HG03025 (cell line): Measurements from ENCODE around the gene NEMP2.
"Not testable (repeated sequence)": the region's sequence is repeated elsewhere in the genome, so short reads cannot be mapped to it uniquely, and the experiment has no call there.

ENCODE experiments used
- ATAC-seq: cut with Tn5 transposase; IDR thresholded peaks from one replicate; pipeline ENCODE4 v1.9.1; 2021; ENCODE audit warnings: mild to moderate bottlenecking, moderate library complexity; ENCODE audit not compliant: unreplicated experiment, low FRiP score

The NEMP2 gene

DNA sequence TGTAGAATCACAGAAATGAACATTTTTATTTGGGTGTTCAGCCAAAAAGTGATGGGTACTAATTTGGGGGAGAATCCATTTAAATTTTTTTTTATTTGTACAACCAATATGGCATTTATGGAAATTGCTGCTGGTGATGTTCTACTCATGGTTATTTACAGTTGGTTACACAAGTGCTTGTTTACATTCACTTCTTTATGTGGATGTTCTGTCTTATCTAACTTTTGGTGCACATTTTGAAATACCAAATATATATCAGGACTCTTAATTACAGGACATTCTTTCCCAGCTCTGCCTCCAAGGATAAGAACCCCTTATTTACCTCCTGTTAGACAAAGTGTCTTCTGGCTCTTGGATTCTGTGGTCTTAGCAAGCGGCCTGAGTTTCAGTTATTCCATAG lies 35.2 kb downstream of the NEMP2 start:
- ATAC-seq = no peak

DNA sequence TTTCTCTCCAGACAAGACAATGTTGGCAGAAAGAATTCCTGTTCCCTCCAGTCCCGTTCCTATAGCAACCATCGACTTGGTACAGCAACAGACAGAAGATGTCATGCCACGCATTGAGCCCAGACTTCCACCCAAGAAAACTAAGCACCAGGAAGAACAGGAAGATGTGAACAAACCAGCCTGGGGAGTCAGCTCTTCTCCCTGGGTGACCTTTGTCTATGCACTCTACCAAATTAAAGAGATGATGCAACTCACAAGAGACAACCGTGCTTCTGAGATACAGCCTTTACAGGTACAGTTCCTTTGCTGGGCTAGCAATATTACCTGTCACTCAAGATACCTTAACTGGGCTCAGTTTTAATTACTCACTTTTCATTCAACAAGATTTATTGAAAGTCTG lies 37.1 kb downstream of the NEMP2 start:
- ATAC-seq = no peak

DNA sequence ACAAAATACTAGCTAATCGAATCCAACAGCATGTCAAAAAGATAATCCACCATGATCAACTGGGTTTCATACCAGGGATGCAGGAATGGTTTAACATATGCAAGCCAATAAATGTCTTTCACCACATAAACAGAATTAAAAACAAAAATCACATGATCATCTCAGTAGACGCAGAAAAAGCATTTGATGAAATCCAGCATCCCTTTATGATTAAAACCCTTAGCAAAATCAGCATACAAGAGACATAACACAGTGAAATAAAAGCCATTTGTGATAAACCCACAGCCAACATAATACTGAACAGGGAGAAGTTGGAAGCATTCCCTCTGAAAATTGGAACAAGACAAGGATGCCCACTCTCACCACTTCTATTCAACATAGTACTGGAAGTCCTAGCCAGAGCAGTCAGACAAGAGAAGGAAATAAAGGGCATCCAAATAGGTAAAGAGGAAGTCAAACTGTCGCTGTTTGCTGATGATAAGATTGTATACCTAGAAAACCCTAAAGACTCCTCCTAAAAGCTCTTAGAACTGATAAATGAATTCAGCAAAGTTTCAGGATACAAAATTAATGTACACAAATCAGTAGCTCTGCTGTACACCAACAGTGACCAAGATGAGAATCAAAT lies 39.8 kb downstream of the NEMP2 start:
- ATAC-seq = not testable (repeated sequence)

DNA sequence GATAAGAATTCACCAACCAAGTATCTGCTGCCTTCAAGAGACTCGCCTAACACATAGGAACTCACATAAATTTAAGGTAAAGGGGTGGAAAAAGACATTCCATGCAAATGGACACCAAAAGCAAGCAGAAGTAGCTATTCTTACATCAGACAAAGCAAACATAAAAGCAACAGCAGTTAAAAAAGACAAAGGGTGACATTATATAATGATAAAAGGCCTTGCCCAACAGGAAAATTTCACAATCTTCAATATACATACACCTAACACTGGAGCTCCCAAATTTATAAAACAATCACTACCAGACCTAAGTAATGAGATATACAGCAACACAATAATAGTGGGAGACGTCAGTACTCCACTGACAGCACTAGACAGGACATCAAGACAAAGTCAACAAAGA lies 41.4 kb downstream of the NEMP2 start:
- ATAC-seq = no peak

DNA sequence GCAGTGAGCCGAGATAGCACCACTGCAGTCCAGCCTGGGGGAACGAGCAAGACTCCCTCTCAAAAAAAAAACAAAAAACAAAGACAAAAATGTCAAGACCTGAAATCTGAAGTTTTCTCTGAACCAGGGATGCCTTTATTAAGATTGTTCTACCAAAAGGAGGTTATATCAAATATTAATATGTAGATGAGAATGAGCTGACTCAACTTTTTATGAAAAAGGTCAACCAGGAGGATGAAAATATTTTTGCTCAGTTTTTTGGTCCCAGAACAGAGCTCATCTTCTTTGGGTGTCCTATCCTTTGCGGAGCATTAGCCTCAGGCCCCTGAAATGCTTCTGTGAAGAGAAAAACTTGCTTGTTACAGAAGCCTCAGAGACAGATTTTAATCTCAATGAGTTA lies 44.0 kb downstream of the NEMP2 start:
- no peak for ATAC-seq

DNA sequence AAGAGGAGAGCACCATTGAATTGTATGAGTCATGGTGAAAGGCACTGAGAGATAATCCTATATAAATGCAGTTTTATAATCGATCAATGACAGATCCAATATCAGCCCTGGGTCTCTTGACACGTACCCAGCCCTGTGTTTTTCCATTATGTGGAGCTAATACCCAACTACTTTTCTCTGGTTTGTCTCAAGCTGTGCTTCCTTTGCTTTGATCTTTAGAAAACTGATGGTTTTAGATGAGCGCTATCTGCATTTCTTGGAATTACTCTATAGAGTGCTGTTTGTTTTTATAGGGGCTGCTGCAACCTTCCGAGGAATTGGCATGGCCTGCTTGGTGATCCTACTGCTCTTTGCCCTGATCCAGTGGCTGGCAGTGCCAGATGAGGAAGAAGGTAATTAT lies 45.0 kb downstream of the NEMP2 start:
- no peak for ATAC-seq

DNA sequence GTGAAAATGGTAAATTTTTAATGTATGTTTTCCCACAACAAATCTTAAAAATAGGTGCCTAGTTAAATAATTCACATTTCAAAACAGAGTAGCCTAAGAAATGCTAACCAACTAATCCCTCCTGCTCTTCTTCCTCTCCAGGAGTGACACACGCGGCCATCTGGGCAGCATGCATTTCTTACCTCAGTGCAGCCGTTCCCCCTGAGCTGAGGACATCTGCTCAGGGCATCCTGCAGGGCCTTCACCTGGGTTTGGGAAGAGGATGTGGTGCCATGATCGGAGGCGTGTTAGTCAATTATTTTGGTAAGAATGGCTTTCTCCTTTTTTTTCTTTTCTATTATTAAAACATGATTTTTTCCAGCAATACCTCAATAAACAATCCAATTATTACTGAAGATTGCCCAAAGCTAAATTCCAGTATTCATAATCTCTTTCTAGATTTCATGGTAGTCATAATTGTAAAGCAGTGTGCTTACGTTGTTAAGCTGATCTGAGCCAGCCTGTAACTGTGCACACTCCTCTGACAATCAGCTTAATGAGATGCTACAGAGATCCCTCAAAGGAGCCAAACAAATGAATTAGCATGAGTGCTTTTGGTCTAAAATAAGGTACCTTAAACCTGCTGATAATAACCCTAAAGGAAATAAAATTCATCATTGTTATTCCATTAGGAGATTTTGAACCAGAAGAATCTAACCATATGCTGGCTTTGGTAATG lies 45.8 kb downstream of the NEMP2 start:
- no peak for ATAC-seq

DNA sequence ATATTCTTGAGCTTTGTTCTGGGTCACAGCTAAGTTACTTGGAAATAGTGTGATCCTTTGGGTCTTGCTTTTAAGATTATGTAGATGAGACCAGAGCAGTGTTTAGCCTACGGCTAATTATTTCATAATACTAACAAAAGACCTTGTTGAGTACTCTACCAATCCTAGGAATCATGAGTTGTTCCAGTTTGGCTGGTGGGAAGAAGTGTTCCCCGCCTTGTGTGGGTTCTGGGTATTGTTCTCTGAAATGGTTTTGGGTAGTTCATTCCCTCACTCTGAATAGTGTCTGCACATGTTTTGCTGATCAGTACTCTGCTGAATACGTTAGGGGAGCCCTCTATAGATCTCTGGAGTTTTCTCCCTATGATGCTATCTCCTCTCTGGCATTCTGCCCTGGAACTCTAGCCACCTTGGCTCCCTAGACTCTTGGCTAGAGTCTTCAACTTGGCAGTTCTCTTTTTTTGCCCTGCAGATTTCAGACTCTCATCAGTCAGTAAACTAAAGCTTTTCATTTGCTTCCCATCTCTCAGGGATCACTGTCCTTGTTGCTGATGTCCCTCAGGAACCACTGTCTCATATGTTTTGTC lies 48.4 kb downstream of the NEMP2 start:
- ATAC-seq = no peak

DNA sequence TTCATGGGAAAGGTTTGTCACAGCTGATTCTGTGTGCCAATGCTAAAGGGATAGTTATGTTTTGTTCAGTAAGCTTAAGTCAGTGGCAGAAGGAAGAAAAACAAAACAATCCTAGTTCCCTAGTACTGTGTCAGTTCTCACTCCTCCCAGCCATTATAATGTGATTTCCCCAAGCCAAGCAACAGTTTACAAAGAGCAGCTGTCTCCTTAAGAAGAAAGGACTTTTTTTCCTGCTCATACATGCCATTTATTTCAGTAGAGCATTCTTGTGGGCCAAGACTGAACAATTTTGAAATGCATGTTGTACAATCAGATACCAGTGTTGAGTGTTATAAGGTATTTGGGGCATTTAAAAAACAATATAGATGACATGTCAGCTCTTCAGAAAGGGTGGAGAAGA lies 52.1 kb downstream of the NEMP2 start:
- no peak for ATAC-seq

DNA sequence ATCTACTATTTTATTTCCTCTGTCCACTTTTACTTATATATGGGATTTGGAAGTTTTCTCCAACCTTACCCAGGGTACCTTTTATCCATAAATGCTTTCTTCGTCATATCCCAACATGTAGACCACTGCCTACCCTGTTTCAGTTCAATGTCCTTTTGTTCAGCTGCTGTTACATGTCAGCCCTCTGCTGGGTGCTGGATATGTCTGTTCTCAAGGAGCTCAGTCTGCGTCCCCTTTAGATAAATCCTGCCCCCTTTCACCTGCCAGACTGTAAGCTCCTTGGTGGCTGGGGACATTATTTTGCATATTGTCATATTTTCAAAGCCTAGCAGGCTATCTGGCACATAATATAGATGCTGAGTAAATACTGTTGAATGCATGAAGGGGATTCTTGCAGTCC lies 53.2 kb downstream of the NEMP2 start:
- ATAC-seq = no peak

DNA sequence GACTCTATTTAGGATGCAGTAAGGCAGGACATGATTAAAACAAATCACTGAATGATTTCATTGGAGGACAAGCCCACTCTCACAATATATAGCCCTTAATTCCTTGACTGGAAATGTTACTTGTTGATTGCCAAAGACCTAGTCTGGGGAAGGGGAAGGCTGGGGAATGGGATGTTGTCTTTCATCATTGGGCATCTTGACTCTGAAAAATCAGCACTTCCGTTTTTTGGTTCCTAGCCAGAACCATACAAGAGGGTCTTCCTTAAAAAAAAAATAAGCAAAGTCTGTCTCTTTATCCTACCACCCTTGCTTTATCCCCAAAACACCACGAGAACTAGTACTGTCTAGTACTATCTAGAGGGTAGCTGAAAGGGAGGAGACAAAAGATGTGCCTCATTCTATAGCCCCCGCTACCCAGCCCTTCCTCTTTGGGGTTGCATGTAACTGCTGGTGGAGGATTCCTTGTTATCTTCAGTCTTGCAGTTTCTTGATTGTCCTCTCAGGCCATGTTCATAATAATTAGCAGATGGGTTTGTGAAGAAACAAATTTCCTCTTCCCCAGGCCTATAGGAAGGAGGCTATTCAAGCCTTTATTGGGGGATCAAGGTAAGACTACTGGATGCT lies 55.8 kb downstream of the NEMP2 start:
- no peak for ATAC-seq

DNA sequence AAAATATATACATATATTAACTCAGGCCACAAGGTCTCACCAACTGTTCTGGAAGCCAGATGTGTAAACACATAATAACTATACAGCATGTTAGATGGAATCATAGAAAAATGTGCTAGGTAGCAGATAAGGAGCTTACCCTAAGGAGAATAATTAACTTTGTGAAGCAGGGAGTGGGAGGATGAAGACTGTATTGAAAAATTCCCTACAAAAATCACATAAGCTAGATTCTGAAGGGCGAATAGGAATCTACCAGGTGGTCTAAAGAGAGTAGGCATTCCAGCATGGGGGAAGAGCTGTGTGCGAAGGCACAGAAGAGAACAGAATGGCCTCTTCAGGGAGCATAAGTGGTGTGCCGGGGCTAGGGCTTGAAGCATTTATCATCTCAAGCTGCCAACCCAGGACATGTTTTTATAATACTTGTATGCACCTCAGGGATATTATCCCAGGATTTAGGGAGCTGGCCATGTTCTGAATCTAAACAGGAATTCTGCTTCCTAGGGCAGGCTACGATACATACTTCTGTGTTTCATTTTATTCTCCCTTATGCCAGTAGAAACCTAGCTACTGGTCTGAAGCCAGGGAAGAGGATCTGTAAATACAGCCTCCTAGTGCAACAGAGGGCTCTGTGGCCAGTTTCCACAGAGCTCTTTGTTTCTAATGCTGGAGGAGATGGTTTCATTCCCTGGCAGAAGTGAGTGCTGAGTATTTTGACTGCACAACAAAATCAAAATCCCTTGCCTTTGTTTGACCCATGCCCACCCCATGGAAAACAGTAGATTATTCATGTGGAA lies 56.7 kb downstream of the NEMP2 start:
- no peak for ATAC-seq

DNA sequence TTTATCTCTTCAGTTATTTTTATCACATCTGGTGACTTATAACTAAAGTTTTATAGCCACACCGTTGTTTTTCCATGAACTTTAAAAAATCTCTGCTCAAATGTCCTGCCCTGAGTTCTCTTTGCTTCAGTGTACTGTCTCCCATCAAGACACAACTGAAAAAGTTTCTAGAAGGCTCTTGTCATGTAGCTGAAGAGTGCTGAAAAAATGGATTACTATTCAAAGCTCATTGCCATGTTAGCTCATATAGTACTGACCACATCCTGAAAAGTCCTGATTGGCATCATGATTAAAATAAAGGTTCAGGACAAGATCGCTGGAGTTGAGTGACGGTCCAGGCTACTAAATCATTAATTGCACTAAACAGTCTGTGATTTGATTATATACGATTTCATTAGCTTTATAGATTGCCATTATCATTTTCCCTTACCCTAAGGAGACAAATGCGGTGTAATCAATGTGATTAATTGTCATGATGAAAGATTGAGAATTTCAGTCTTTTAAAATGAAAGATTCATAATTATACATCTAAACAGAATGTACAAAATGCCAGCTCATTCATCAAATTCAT lies 64.2 kb downstream of the NEMP2 start:
- ATAC-seq = no peak

DNA sequence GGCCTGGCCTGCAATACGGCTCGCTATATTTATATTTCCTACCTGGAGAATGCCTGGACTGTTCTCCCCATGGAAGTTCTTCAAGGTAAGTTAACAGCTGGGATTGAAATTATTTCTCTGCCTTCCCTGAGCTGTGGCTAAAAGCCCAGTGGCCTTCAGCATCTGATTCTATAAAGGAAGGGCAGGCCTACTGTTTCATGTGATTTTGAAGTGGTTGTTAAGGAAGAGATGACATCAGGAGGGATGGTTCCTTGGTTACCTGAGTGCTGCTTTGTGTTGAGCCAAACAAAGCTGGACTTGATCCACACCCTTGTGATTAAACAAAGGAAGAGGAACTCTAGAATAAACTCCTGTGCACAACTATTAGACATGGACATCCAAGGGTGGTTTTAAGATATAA lies 64.8 kb downstream of the NEMP2 start:
- no peak for ATAC-seq

DNA sequence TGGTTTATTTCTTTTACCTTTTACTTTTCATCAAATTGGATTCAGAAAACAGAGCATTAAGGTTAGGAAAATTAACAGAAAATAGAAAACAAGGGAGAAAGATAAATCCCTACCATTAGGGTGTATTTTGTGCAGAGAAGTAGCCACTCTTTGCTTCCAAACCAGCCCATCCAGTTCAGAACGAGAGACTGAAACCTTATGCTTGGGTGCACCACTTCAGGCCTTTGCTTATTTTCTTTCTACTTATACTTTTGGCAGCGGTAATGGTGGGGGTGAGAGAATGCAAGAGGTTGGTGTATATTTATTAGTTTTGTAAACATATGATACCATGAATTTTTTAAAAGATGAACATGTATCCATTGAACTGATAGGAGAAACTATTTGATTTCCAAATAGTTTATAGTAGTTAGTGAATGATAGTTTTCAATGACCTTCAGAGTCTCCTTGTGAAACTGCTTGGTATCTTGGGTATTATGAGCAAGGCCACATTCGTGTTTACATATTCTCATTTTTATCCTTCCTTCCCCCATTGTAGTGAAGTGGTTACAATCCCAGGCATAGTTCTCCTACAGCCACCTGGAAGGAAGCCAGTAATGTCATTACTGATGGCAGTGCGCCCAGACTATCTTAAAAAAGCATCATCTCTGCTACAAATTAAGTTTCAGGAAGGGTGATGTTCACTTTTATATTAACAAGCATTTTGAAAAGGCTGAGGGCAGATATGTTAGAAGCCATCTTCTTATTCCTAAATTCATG lies 65.5 kb downstream of the NEMP2 start:
- ATAC-seq = peak; percentile 67

DNA sequence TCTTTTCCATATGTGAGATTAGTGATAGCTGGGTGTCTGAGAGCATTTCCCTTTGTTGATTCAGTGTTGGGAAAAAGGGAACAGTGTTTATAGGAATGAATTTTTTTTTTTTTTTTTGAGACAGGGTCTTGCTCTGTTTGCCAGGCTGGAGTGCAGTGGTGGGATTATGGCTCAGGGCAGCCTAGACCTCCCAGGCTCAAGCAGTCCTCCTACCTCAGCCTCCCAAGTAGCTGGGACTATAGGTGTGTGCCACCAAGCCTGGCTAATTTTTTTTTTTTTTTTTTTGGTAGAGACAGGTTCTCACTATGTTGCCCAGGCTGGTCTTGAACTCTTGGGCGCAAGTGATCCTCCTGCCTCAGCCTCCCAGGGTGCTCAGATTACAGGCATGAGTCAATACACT lies 66.2 kb downstream of the NEMP2 start:
- ATAC-seq = not testable (repeated sequence)

DNA sequence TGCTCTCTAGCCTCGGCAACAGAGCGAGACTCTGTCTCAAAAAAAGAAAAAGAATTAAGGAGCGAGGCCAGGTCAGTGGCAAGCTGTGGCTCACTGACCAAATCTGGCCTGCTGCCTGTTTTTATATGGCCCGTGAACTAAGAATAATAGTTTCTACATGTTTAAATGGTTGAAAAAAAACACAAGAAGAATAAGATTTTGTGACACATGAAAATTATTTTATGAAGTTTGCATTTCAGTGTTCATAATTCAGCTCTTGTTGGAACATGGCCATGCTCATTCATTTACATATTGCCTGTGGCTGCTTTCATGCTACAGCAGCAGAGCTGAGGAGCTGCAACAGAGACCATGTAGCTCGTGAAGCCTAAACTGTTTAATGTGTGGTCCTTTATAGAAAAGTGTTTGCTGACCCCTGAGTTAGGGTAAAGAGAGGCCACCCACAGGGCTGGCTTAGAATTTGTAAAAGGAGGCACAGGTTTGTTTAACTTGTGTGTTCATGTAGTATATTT lies 66.9 kb downstream of the NEMP2 start:
- ATAC-seq = peak; percentile 48

DNA sequence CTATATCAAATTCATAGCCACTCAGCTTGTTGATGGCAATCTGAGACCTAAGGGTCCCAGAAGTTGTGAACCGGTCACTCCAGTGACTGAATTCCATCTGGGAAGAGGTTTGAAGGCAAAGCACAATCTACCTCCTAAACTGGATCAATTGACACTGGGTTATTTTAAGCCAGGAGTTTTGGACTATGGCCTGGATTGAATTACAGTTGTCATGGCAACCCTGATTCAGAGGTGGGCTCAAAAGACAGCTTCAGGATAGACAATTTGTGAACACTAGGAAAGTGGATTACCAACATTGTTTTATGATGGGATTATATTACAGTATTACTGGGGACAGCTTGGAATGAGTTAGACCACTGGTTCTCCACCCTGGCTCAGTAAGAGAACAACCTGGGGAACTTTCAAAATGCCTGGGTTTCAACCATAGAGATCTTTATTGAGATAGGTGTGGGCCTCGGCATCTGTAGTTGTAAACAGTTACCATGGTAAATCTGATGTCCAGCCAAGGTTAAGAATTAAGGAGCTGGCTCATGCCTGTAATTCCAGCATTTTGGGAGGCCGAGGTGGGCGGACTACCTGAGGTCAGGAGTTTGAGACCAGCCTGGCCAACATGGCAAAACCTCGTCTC lies 67.6 kb downstream of the NEMP2 start:
- ATAC-seq = no peak

DNA sequence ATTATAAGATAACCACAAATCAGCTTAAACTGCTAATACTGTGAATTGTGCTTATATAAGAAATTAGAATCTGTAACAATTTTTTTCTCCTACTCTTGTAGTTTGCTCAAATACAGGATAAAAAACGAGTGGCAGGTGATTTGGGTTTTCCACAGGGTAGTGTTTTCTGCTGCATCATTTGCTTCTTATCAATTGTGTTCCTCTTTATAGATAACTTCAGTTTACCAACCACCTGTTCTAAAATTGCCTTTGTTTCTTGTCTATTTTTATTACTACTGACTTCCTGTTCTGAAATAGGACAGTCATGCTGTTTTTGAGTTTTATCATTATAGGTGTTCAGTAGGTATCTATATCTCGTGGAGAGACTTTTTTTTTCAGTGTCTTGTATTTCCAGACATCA lies 69.5 kb downstream of the NEMP2 start:
- no peak for ATAC-seq
